HG03520 (cell line): ENCODE measurements around the gene CLDN18.

Experiments used
- ATAC-seq: cut with Tn5 transposase; IDR thresholded peaks from one replicate; pipeline ENCODE4 v1.9.1; 2021; ENCODE audit warnings: mild to moderate bottlenecking, moderate library complexity; ENCODE audit not compliant: unreplicated experiment

CLDN18 gene

GRCh38 chr3:138023754-138024153 lies 13.8 kb downstream of the CLDN18 start:
- no peak for ATAC-seq

- no peak for ATAC-seq
Observed at GRCh38 chr3:138025553-138025952, 15.6 kb downstream of the CLDN18 start.

DNA sequence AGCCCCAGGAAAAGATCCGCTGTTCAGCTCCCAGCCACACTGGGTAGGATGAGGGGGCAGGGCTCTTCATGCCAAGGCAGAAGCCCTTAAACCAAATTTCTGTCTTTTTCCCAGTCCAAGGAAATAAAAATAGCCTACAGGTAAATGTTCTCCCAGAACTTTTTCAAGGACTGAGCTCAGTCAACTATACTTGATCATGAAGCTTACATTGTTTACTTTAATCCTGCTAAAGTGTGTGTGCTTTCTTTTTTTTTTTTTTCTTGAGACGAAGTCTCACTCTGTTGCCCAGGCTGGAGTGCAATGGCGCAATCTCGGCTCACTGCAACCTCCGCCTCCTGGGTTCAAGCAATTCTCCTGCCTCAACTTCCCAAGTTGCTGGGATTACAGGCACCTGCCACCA lies 17.9 kb downstream of the CLDN18 start:
- no peak for ATAC-seq

GRCh38 chr3:138030734-138031280 lies 20.8 kb downstream of the CLDN18 start:
- ATAC-seq = no peak

DNA sequence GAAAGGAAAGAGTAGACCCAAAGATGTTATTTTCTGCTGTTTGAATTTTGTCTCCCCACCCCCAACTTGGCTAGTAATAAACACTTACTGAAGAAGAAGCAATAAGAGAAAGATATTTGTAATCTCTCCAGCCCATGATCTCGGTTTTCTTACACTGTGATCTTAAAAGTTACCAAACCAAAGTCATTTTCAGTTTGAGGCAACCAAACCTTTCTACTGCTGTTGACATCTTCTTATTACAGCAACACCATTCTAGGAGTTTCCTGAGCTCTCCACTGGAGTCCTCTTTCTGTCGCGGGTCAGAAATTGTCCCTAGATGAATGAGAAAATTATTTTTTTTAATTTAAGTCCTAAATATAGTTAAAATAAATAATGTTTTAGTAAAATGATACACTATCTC lies 21.6 kb downstream of the CLDN18 start:
- no peak for ATAC-seq

DNA sequence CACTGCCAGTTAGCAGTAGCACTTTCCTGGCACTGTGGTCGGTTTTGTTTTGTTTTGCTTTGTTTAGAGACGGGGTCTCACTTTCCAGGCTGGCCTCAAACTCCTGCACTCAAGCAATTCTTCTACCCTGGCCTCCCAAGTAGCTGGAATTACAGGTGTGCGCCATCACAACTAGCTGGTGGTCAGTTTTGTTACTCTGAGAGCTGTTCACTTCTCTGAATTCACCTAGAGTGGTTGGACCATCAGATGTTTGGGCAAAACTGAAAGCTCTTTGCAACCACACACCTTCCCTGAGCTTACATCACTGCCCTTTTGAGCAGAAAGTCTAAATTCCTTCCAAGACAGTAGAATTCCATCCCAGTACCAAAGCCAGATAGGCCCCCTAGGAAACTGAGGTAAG lies 22.6 kb downstream of the CLDN18 start:
- ATAC-seq = no peak

GRCh38 chr3:138033202-138033691 lies 23.3 kb downstream of the CLDN18 start:
- ATAC-seq = no peak

DNA sequence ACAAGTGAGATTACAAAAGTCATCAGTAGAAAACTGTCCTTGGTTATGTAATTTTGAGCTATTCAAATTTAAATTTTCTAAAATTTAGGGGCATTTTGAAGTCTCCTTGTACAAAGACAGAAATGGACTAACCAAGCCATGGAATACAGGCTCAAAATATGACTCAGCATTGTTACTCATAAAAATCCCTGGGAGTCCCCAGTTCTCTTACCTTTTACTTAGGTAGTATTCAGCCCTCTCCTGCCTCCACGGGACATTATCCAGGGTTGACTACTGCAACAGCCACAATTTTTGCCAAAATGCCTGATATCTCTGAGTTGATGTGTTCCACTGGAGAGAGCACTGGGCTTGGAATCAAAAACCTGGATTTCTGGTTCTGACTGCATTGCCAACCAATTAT lies 25.0 kb downstream of the CLDN18 start:
- no peak for ATAC-seq

GRCh38 chr3:138036572-138036971 lies 26.6 kb downstream of the CLDN18 start:
- ATAC-seq = no peak

DNA sequence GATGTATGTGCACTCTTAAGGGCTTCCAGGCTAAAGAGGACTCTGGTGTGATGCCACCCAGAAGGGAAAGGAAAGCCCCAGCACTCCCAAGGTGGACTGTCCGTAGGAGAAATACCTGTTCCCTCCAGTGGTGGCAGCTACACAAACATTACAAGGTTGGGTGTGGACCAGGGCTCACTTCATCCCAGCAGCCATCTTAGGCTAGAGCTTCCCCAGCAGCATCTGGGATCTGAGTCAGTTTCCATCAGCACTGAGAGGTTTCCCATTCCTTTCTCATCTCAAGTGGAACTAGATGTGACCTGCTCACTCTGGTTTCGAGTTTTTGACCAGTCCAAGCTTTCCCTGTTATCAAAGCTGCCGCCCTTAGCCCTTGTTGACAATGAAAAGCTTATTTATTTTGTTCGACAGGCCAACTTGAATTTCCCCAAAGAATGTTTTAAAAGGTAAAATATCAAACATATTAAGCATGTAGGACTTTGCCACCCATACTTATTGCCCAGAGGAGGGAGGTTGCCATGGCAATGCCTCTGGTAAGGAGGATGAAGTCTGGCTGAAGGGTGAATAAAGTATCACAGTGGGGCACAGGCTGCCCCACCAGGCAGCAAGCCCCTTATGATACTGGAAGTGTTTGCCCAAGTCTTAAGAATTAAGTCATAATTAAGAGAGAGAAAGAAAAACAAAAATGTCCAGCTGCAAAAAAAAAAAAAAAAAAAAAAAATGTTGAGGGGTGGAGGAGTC lies 28.9 kb downstream of the CLDN18 start:
- ATAC-seq = no peak

GRCh38 chr3:138042043-138042442 lies 32.1 kb downstream of the CLDN18 start:
- ATAC-seq = no peak

DNA sequence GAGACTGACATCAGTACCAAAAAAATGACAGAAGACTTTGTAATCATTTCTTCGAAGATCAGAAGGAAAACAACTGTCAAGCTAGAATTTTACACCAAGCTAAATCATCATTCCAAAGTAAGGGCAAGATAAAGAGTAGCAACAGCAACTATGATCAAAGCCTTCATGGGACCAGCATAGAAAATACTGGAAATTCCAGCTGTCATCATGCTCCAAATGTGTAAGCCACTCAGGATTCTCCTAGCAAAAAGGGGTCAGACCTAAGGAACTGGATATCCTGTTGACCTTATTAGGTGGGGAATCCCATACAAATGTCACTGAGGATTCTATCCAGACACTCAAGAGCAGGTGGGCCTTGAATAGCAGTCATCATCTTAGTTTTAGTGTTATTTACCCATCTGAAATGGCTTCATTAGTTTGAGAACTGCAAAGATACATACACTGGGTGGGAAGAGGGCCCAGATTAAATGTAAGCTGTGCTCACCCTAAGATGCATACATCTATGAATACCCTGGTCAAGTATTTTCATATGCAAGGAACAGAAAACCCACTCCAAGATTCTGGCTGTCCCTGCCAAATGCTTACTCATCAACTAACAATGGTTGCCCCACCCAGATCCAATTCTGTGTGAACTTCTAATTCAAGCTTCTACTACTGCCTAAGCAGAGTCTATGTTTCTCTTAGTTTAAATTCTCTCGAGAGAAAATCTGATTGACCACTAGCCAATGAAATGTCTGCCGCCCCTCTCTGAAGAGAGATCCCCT lies 33.5 kb downstream of the CLDN18 start:
- no peak for ATAC-seq

DNA sequence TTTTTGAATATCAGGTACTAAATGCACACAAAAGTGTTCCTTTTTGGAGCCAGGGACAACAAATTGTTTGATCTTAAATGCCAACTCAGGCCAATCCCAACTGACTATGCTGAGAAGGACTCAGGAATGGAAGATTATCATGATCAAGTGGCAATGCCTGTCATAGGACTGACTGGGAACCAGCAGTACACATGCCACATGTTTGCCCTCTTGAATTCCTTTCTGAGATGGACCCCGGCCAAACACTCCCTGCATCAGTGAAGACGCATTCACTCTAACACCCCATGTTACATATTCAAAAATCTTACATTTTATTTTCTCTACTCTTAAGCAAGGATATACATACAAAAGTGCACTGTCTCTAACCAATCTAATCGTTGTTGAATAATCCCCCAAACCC lies 36.1 kb downstream of the CLDN18 start:
- ATAC-seq = no peak

- no peak for ATAC-seq
Observed at GRCh38 chr3:138046955-138047354, 37.0 kb downstream of the CLDN18 start.

- no peak for ATAC-seq
Observed at GRCh38 chr3:138047596-138048158, 37.7 kb downstream of the CLDN18 start.

DNA sequence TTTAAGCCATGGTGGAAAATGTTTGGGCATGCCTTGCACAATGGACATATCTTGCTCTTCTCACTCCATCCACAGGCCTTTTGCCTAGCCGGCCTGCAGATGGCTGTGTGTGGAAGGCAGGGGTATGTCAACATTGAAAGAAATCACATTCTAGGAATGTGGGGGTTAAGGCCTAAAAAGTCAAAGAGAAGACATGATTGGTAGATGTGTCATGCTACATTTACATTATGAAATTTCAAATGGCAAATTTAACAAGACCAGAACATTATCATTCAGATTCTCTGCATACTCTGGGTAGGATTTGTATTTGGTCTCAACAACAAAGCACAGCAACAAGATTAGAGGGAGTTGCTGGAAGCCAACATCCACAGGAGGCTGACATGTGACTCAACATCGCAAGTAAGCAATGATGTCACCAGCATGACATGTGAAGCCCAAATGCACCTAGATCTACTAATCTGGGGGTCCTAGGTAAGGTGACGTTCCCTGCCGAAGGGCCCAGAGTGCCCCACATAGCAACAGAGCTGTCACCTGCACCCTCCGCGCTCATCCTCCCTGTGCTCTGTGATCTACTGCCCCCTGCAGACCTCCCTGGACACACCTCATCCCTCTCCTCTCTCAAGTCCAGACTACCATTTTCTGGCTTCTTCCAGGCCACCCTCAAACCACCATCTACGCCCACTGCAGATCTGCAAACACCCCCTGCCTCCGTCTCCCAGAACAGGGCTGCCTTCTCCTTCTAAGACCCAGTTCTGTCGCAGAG lies 39.4 kb downstream of the CLDN18 start:
- ATAC-seq = no peak

DNA sequence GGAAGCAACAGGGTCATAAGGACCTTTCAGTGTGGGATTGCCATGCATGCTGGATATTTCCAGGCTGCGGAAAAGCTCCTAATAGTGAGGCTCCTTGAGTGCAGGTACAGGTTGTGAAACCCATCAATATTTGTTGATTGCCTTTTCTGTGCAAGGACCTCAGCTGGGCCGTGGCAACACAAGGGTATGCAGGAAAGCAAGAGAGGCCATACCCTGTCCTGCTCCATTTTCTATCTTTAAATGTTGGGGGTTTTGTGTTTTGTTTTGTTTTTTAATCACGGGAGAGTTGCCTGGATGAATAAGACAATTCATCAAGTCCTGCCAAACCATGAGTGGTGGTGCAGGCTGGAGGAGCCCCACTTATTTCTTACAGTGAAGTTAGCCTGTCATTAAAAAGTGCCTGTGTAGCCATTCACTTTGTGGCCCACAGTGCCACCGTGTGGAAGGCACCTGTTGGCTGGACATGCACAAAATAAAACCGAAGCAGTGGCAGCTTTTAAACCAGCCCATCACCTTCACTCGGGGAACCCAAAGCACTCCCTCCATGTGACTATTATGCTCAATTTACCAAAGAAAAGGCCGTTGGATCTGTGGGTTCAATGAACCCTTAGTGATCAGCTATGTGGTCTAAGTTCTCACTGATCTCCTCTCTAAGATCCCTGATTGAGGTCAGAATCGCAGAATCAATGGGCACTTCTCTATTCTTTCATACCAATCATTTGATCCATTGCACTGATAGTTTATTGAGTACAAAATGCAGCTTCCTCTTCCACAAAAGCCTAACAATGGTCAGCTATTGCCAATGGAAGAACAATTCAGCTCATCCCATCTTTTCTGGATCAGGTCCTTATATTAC lies 42.2 kb downstream of the CLDN18 start:
- ATAC-seq = peak; percentile 60

DNA sequence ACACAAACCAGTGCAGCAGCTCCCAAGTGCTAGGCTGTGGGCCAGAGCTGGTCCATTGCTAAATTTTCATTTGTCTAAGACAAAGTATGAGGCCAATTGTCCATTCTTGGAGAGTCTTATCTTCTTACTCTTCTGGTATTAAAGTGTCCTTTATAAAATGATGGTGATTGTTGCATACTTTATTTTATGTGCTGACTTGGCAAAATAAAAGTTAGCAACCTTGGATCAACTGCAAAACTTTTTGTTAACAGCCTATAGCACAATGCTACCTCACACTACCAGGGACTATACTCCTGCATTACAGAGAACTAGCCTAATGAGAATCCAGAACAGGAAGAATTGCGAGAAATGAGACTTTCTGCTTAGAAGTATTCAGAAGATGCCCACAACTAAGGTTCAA lies 44.1 kb downstream of the CLDN18 start:
- ATAC-seq = no peak

DNA sequence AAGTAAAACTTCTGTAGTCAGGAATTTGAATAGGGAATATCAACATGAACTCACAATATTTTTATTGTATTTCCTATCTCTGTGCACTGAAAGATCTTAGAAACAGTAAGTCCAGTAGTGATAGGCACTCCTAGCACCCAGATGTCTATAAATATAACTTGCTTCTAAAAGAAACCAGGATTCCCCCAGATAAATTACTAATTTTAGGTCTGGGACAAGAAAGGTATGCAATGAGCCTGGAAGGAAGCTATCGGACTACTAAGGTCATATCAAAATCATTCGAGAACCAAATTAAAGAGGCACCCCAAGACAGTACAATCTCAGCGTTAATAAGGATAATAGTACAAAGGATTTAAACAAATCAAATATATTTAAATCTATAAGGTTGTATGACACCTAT lies 47.4 kb downstream of the CLDN18 start:
- ATAC-seq = no peak

- no peak for ATAC-seq
Observed at GRCh38 chr3:138059261-138059660, 49.3 kb downstream of the CLDN18 start.
